Measurements from ENCODE around the gene DCLK2.

The DCLK2 gene

GRCh38 chr4:150130933-150131332 lies 52.7 kb downstream of the DCLK2 start:
- Histone ChIP-seq H3K9ac (ENCODE audit: low read length) (no peak overlapping the region), H2AFZ (ENCODE audit: low read depth, low read length, severe bottlenecking) (no peak overlapping the region), H3F3A (ENCODE audit: insufficient read depth) (no peaks in the 10 kb centered on the region), H3K9me2 (replicated peaks; ENCODE audit: insufficient read depth, low read length) (no peaks in the 10 kb centered on the region), H3K9me3 (ENCODE audit: insufficient read depth, low read length) (no peaks in the 10 kb centered on the region), H3K79me2 (ENCODE audit: insufficient read depth, low read length) (no peaks in the 10 kb centered on the region), H3K4me2 (ENCODE audit: low read depth, low read length, poor library complexity, severe bottlenecking) (no peak overlapping the region), H3K27ac (ENCODE audit: low read depth, low read length) (no peak overlapping the region), H4K20me1 (ENCODE audit: low read depth, low read length) (no peaks in the 10 kb centered on the region), H3K4me3 (ENCODE audit: insufficient read depth, low read length, poor library complexity, severe bottlenecking) (no peak overlapping the region), H3K27me3 (ENCODE audit: low read length) (no peaks in the 10 kb centered on the region), H3K36me3 (ENCODE audit: low read length) (no peaks in the 10 kb centered on the region)
- TF ChIP-seq EZH2phosphoT487 (conservative IDR thresholded peaks at IDR 0.05; ENCODE audit: low read length): no peak
- TF ChIP-seq CTCF (IDR thresholded peaks at IDR 0.05; ENCODE audit: insufficient read depth, low read length, poor library complexity, severe bottlenecking): no peak

GRCh38 chr4:150131581-150132228 lies 53.5 kb downstream of the DCLK2 start:
- no peaks in the 10 kb centered on the region for H3K79me2 ChIP-seq (ENCODE audit: insufficient read depth, low read length)
- TF ChIP-seq EZH2phosphoT487 (conservative IDR thresholded peaks at IDR 0.05; ENCODE audit: low read length) (no peak), CTCF (IDR thresholded peaks at IDR 0.05; ENCODE audit: insufficient read depth, low read length, poor library complexity, severe bottlenecking) (no peak)
- no peaks in the 10 kb centered on the region for H3K36me3 ChIP-seq (ENCODE audit: low read length)
- no peak overlapping the region for H3K27ac ChIP-seq (ENCODE audit: low read depth, low read length)
- no peak overlapping the region for H3K4me2 ChIP-seq (ENCODE audit: low read depth, low read length, poor library complexity, severe bottlenecking)
- no peak overlapping the region for H3K9ac ChIP-seq (ENCODE audit: low read length)
- no peaks in the 10 kb centered on the region for H3K27me3 ChIP-seq (ENCODE audit: low read length)
- H2AFZ ChIP-seq (ENCODE audit: low read depth, low read length, severe bottlenecking): no peak overlapping the region
- H3F3A ChIP-seq (ENCODE audit: insufficient read depth): no peaks in the 10 kb centered on the region
- no peak overlapping the region for H3K4me3 ChIP-seq (ENCODE audit: insufficient read depth, low read length, poor library complexity, severe bottlenecking)
- H3K9me2 ChIP-seq (replicated peaks; ENCODE audit: insufficient read depth, low read length): no peaks in the 10 kb centered on the region
- no peaks in the 10 kb centered on the region for H4K20me1 ChIP-seq (ENCODE audit: low read depth, low read length)
- H3K9me3 ChIP-seq (ENCODE audit: insufficient read depth, low read length): no peaks in the 10 kb centered on the region

- no peak overlapping the region for H3K27ac ChIP-seq (ENCODE audit: low read depth, low read length)
- TF ChIP-seq EZH2phosphoT487 (conservative IDR thresholded peaks at IDR 0.05; ENCODE audit: low read length): no peak
- TF ChIP-seq CTCF (IDR thresholded peaks at IDR 0.05; ENCODE audit: insufficient read depth, low read length, poor library complexity, severe bottlenecking): no peak
- H3K79me2 ChIP-seq (ENCODE audit: insufficient read depth, low read length): no peaks in the 10 kb centered on the region
- H3K9me2 ChIP-seq (replicated peaks; ENCODE audit: insufficient read depth, low read length): no peaks in the 10 kb centered on the region
- no peaks in the 10 kb centered on the region for H3K36me3 ChIP-seq (ENCODE audit: low read length)
- no peaks in the 10 kb centered on the region for H3K9me3 ChIP-seq (ENCODE audit: insufficient read depth, low read length)
- no peak overlapping the region for H2AFZ ChIP-seq (ENCODE audit: low read depth, low read length, severe bottlenecking)
- H3K4me3 ChIP-seq (ENCODE audit: insufficient read depth, low read length, poor library complexity, severe bottlenecking): no peak overlapping the region
- no peaks in the 10 kb centered on the region for H3K27me3 ChIP-seq (ENCODE audit: low read length)
- no peaks in the 10 kb centered on the region for H3F3A ChIP-seq (ENCODE audit: insufficient read depth)
- H4K20me1 ChIP-seq (ENCODE audit: low read depth, low read length): no peaks in the 10 kb centered on the region
- no peak overlapping the region for H3K4me2 ChIP-seq (ENCODE audit: low read depth, low read length, poor library complexity, severe bottlenecking)
- H3K9ac ChIP-seq (ENCODE audit: low read length): no peak overlapping the region
These were observed 55.4 kb downstream of the DCLK2 start for GRCh38 chr4:150133605-150134004.

Measured in SU-DHL-6 (cell line).